Thyroid gland (tissue), 4 donors: ENCODE results near the gene SMAP2. TPM values are rescaled to one million over a fixed set of nuclear protein-coding genes. Genes with fewer than 3 reads are reported as not detected.
"Not testable (repeated sequence)": the region's sequence is repeated elsewhere in the genome, so short reads cannot be mapped to it uniquely, and the experiment has no call there.

Experiments used
- DNase-seq, 2 donors: peaks; one replicate each; pipeline ENCODE4 v3.0.0-alpha.2; 2019
- H3K27ac ChIP-seq, 3 donors: fragments of 200-600 bp; sonication (generic); 1 replicate in 2 of 3; 2 replicates in 1 of 3; pipeline ENCODE4 v1.5.1; 2016 to 2019; ENCODE audit warnings: mild to moderate bottlenecking in 1 of 3, moderate library complexity in 1 of 3
- H3K27me3 ChIP-seq: fragments of 200-600 bp; sonication (generic); one replicate; pipeline ENCODE4 v1.5.1; 2019
- H3K36me3 ChIP-seq, 2 donors: fragments of 200-600 bp; sonication (generic); one replicate each; pipeline ENCODE4 v1.5.1; 2016 to 2019
- H3K4me1 ChIP-seq, 2 donors: fragments of 200-600 bp; sonication (generic); one replicate each; pipeline ENCODE4 v1.5.1; 2017 to 2019
- H3K4me3 ChIP-seq, 3 donors: fragments of 200-600 bp; sonication (generic); replicated peaks in 1 of 3; 1 replicate in 2 of 3; 2 replicates in 1 of 3; pipeline ENCODE4 v1.5.1; 2016; ENCODE audit warnings: mild to moderate bottlenecking in 1 of 3
- H3K9me3 ChIP-seq: fragments of 200-600 bp; sonication (generic); one replicate; pipeline ENCODE4 v1.5.1; 2017
- POLR2A ChIP-seq, 2 donors: fragments of 450-650 bp; IDR thresholded peaks; one replicate each; pipeline ENCODE4 v1.6.1; 2017; ENCODE audit warnings: antibody characterized with exemption in 2 of 2, mild to moderate bottlenecking in 2 of 2, moderate library complexity in 1 of 2
- WGBS, 2 donors: methylation state at CpG; one replicate each; pipeline ENCODE4 v1.1.5; 2017; 5-methylcytosine and 5-hydroxymethylcytosine counted together
- intact Hi-C: fragments of 100-400 bp; cut with DNase I; formaldehyde crosslinking; loops from one replicate; pipeline ENCODE4 v1.15.1; 2023
- total RNA-seq, 4 donors: library from RNA; depleted of rRNA; stranded (reverse); fragments of >200 nt; gene quantifications; one replicate each; pipeline ENCODE4 v1.2.3, GENCODE V29; 2016
- TF ChIP-seq, protein P1 (sequence below), 6 experiments: fragments of 200-600 bp in 3 of 6; fragments of 450-650 bp in 3 of 6; sonication (generic) in 3 of 6; IDR thresholded peaks; one replicate each; pipeline ENCODE4 v1.5.1; 2016 to 2019; ENCODE audit warnings: antibody characterized with exemption in 6 of 6, mild to moderate bottlenecking in 2 of 6, inconsistent platforms in 1 of 6, moderate library complexity in 1 of 6

Gene SMAP2
- 10 to 100 TPM; 21.9 to 29.3 (median 26.8) TPM for total RNA-seq

DNA sequence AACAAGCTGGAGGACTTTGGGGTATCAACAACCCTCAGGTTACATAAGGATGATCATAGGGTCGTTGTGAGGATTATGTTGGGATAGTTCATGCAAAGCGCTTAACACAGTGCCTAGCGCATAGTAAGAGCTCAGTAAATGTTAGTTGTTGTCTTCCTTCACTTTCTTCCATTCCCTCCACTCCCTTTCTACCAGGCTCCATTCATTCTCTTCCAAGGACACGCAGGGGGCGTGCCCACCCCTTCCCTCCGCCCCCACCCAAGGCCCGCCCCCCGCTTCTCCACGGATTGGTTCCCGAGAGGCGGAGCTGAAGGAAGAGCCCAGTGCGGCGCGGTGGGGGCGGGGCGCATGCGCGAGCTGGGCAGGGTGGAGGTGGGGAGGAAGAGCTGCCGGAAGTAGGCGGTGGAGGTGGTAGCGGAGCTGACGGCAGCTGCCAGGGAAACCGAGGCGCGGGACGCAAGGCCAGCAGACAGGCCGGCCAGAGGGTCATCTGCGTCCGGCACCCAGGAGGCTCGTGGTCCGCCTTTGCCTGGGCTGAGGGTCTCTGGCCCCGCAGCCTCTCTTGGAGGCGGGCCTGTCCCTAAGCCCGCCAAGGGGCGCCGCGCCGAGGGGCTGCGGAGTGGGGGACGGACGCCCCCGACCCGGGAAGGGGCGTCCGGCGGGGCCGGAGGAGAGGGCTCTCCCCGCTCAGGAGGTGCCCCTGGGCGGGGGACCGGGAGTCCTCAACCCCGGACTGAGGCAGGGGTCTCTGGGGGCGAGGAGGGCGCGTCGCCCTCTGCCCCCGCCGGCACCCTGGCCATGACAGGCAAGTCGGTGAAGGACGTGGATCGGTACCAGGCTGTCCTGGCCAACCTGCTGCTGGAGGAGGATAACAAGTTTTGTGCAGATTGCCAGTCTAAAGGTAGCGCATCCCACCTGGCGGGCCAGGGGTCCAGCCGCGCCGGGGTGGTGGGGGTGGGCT, at the start of gene SMAP2:
Gene SMAP2 (plus strand): TSS at position 405 of the 961 bp plus-strand sequence. CDS start 394 bp downstream, at position 799.
- intact Hi-C loops: no loop called here
- H3K4me3 ChIP-seq: peak within 1 kb of the TSS; percentile 34 to 98 (median 64)
- H3K36me3 ChIP-seq: no peaks in the 10 kb centered on the region
- 2 to 3% methylated on average over 13 to 22 of the region's 65 CpGs for WGBS, 2 donors
- H3K4me1 ChIP-seq: peaks cover 7 to 15% of the 10 kb centered on the region in 2 donors
- no peaks in the 10 kb centered on the region for H3K9me3 ChIP-seq
- DNase-seq: peak; percentile 95 to 96
- TF ChIP-seq, protein P1, sequence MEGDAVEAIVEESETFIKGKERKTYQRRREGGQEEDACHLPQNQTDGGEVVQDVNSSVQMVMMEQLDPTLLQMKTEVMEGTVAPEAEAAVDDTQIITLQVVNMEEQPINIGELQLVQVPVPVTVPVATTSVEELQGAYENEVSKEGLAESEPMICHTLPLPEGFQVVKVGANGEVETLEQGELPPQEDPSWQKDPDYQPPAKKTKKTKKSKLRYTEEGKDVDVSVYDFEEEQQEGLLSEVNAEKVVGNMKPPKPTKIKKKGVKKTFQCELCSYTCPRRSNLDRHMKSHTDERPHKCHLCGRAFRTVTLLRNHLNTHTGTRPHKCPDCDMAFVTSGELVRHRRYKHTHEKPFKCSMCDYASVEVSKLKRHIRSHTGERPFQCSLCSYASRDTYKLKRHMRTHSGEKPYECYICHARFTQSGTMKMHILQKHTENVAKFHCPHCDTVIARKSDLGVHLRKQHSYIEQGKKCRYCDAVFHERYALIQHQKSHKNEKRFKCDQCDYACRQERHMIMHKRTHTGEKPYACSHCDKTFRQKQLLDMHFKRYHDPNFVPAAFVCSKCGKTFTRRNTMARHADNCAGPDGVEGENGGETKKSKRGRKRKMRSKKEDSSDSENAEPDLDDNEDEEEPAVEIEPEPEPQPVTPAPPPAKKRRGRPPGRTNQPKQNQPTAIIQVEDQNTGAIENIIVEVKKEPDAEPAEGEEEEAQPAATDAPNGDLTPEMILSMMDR (IDR thresholded peaks at IDR 0.05): no peak
- peak in 1 of 2 donors; percentile 75 for TF ChIP-seq POLR2A (IDR thresholded peaks at IDR 0.05)
- H3K27me3 ChIP-seq: no peaks in the 10 kb centered on the region
- peak within 1 kb of the TSS; percentile 73 to 86 (median 82) for H3K27ac ChIP-seq

DNA sequence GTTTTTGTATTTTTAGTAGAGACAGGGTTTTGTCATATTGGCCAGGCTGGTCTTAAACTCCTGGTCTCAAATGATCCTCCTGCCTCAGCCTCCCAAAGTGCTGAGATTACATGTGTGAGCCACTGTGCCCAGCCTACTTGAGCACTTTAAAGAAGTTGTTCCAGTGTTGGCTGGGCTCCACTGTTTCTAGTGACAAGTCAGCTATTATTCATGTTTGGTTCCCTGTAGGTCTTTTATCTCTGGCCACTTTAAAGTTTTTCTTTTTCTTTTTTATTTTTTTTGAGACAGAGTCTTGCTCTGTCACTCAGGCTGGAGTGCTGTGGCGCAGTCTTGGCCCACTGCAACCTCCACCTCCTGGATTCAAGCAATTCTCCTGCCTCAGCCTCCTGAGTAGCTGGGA, 42.1 kb upstream of the SMAP2 start:
- not testable (repeated sequence) for DNase-seq, H3K27me3 ChIP-seq, H3K27ac ChIP-seq, H3K36me3 ChIP-seq, H3K9me3 ChIP-seq, H3K4me1 ChIP-seq, H3K4me3 ChIP-seq
- WGBS, 2 donors: 80 to 88% methylated on average over 1 of the region's 1 CpG
- intact Hi-C loops: loop anchor here (10.0 kb wide), 1 partner anchor 73 kb away; no protein-coding TSS in a partner anchor

DNA sequence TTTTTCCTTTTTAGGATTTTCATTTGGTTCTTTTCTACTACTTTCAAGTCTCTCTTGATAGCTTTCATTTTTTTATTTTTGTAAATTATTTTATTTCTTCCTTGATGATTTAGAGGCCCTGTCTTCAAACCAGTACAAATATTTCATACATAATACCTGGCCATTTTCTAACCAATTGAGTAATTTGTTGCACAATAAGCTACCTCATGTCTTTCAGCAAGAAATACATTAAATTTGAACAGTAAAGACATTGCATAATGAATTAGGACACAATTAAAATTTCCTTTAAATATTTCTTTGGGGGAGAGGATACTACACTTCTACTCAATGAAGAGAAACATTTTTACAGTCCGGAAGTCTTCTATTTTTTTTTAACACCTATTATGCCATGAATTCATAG, 40.8 kb upstream of the SMAP2 start:
- no peak for DNase-seq
- TF ChIP-seq, protein P1 (IDR thresholded peaks at IDR 0.05): no peak
- TF ChIP-seq POLR2A (IDR thresholded peaks at IDR 0.05): no peak
- no peaks in the 10 kb centered on the region for H3K9me3 ChIP-seq
- WGBS, 2 donors: 87 to 92% methylated on average over 1 of the region's 1 CpG
- no peak overlapping the region for H3K4me3 ChIP-seq
- H3K27ac ChIP-seq: no peak overlapping the region
- H3K4me1 ChIP-seq: no peaks in the 10 kb centered on the region
- H3K36me3 ChIP-seq: no peaks in the 10 kb centered on the region
- H3K27me3 ChIP-seq: no peaks in the 10 kb centered on the region
- intact Hi-C loops: loop anchor here (10.0 kb wide), 1 partner anchor 72 kb away; no protein-coding TSS in a partner anchor

DNA sequence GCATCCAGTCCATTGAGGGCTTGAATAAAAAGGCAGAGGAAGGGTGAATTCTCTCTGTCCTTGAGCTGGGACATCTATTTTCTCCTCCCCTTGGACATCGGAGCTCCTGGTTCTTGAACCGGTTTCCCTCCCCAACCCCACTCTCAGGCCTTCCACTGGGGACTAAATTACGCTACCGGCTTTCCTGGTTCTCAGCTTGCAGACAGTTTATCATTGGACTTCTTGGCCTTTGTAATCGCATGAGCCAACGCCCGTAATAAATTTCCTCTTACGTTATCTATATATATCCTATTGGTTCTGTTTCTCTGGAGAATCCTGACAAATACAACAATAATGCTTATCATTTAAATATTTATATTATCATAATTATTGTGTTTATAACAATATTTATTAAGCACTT, 36.1 kb upstream of the SMAP2 start:
- DNase-seq: no peak
- Histone ChIP-seq H3K9me3 (no peaks in the 10 kb centered on the region), H3K4me1 (no peaks in the 10 kb centered on the region), H3K36me3 (no peaks in the 10 kb centered on the region), H3K27ac (no peak overlapping the region), H3K4me3 (no peak overlapping the region), H3K27me3 (no peaks in the 10 kb centered on the region)
- intact Hi-C loops: loop anchor here (5.0 to 10.0 kb wide), 3 partner anchors 67 to 250 kb away; no protein-coding TSS in a partner anchor
- 86 to 87% methylated on average over 8 of the region's 8 CpGs for WGBS, 2 donors
- no peak for TF ChIP-seq POLR2A (IDR thresholded peaks at IDR 0.05)
- TF ChIP-seq, protein P1 (IDR thresholded peaks at IDR 0.05): no peak

DNA sequence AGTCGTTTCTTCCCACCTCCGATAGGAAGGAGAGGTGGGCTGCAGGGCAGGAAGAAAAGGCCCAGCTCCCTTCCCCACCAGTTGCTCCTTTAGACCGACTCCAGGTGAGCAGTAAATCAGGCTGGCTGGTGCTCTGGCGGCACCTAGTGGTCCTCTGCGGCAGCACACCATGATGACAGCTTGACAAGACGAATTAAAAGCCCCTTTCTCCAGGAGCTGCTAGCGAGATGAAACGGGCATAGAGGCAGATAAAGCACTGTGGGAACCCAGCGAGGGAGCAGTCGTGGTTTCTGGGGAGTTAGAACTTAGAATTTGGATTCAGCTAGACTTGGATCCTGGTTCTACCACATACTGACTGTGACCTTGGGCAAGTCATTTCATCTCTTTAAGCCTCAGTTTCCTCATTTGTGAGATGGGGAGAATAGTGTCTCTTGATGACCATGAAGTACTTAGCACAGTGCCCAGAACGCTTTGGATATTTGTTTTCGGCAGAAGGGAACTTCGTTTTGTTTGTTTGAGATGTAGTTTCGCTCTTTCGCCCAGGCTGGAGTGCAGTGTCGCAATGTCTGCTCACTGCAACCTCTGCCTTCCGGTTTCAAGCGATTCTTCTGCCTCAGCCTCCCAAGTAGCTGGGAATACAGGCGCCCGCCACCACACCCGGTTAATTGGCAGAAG, 34.6 kb upstream of the SMAP2 start:
- intact Hi-C loops: loop anchor here (5.0 to 10.0 kb wide), 3 partner anchors 66 to 252 kb away; no protein-coding TSS in a partner anchor
- DNase-seq: peak; percentile 84 to 89
- no peaks in the 10 kb centered on the region for H3K27me3 ChIP-seq
- H3K9me3 ChIP-seq: no peaks in the 10 kb centered on the region
- no peak overlapping the region for H3K4me3 ChIP-seq
- WGBS, 2 donors: 29 to 32% methylated on average over 21 of the region's 21 CpGs
- H3K27ac ChIP-seq: no peak overlapping the region
- no peaks in the 10 kb centered on the region for H3K4me1 ChIP-seq
- H3K36me3 ChIP-seq: no peaks in the 10 kb centered on the region
- TF ChIP-seq, protein P1 (IDR thresholded peaks at IDR 0.05): peak; percentile 93 to 99 (median 98)
- no peak for TF ChIP-seq POLR2A (IDR thresholded peaks at IDR 0.05)
